H54 (cell line): ENCODE measurements around the gene ARNT2.

Experiments
- DNase-seq: peaks from one replicate; pipeline ENCODE4 v3.0.0; 2011; ENCODE audit warnings: low spot score, mixed read lengths; ENCODE audit not compliant: insufficient read length
- FAIRE-seq: peaks from 3 replicates; lab custom pipeline; 2011; peaks lifted over from hg19 to GRCh38; lab: Jason Lieb, UNC
- POLR2A ChIP-seq: IDR thresholded peaks from 2 replicates; pipeline ENCODE4 v1.6.1; 2011; ENCODE audit warnings: low read depth, mild to moderate bottlenecking, low read length

Gene ARNT2

GRCh38 chr15:80527406-80527805 lies 123.2 kb downstream of the ARNT2 start:
- no peak for FAIRE-seq
- TF ChIP-seq POLR2A: no peak
- no peak for DNase-seq

- DNase-seq: no peak
- no peak for FAIRE-seq
- TF ChIP-seq POLR2A: no peak
Measured at GRCh38 chr15:80527961-80528360, 123.8 kb downstream of the ARNT2 start.

- no peak for FAIRE-seq
- no peak for DNase-seq
- no peak for TF ChIP-seq POLR2A
Measured at GRCh38 chr15:80530737-80531365, 126.7 kb downstream of the ARNT2 start.

GRCh38 chr15:80531388-80531787 lies 127.2 kb downstream of the ARNT2 start:
- TF ChIP-seq POLR2A: no peak
- no peak for DNase-seq
- no peak for FAIRE-seq

GRCh38 chr15:80531796-80532195 lies 127.6 kb downstream of the ARNT2 start:
- no peak for FAIRE-seq

GRCh38 chr15:80533790-80534333 lies 129.7 kb downstream of the ARNT2 start:
- no peak for FAIRE-seq
- TF ChIP-seq POLR2A: no peak
- no peak for DNase-seq

More at GRCh38 chr15:80531796-80532195, 127.6 kb downstream of the ARNT2 start:
- TF ChIP-seq POLR2A: no peak
- DNase-seq: no peak

GRCh38 chr15:80536231-80536630 lies 132.0 kb downstream of the ARNT2 start:
- no peak for FAIRE-seq
- DNase-seq: no peak
- no peak for TF ChIP-seq POLR2A

GRCh38 chr15:80536716-80537115 lies 132.5 kb downstream of the ARNT2 start:
- no peak for FAIRE-seq
- TF ChIP-seq POLR2A: no peak
- no peak for DNase-seq

GRCh38 chr15:80545078-80545477 lies 140.9 kb downstream of the ARNT2 start:
- no peak for FAIRE-seq
- no peak for TF ChIP-seq POLR2A

GRCh38 chr15:80547264-80547663 lies 143.1 kb downstream of the ARNT2 start:
- DNase-seq (no peak), FAIRE-seq (no peak)
- no peak for TF ChIP-seq POLR2A

More at GRCh38 chr15:80545078-80545477, 140.9 kb downstream of the ARNT2 start:
- no peak for DNase-seq

- no peak for FAIRE-seq
- no peak for DNase-seq
- TF ChIP-seq POLR2A: no peak
Measured at GRCh38 chr15:80549191-80549590, 145.0 kb downstream of the ARNT2 start.

- no peak for TF ChIP-seq POLR2A
- no peak for FAIRE-seq
Measured at GRCh38 chr15:80549654-80550053, 145.5 kb downstream of the ARNT2 start.

GRCh38 chr15:80550219-80550907 lies 146.2 kb downstream of the ARNT2 start:
- DNase-seq (no peak), FAIRE-seq (no peak)
- no peak for TF ChIP-seq POLR2A

More at GRCh38 chr15:80549654-80550053, 145.5 kb downstream of the ARNT2 start:
- no peak for DNase-seq

GRCh38 chr15:80550908-80551260 lies 146.7 kb downstream of the ARNT2 start:
- no peak for TF ChIP-seq POLR2A
- no peak for DNase-seq
- FAIRE-seq: no peak
